GM23338 (cell line): Measurements from ENCODE around the gene GALNT13.

Experiments
- CREB1 ChIP-seq: fragments of 250-450 bp; sonication (Bioruptor Pico); IDR thresholded peaks from 2 replicates; pipeline ENCODE4 v1.5.0; 2020; ENCODE audit warnings: low read depth, mild to moderate bottlenecking, moderate library complexity
- CTCF ChIP-seq, 2 experiments: fragments of 200-600 bp in 1 of 2; sonication (generic) in 1 of 2; conservative IDR thresholded peaks; 2 replicates each; pipeline versions ENCODE4 v1.5.1 to v1.6.1; 2016 to 2017; ENCODE audit warnings: antibody characterized with exemption in 2 of 2, low read depth in 2 of 2, mild to moderate bottlenecking in 2 of 2, moderate library complexity in 1 of 2
- POLR2AphosphoS5 ChIP-seq: IDR thresholded peaks from 2 replicates; pipeline ENCODE4 v1.6.1; 2016; ENCODE audit warnings: antibody characterized with exemption, low read depth

- no peak for TF ChIP-seq CTCF (conservative IDR thresholded peaks at IDR 0.05; ENCODE audit: low read depth in 2 of 2)
- TF ChIP-seq CREB1 (CRISPR knock-in tag), result no peak
- no peak for TF ChIP-seq POLR2AphosphoS5
Measured at GRCh38 chr2:154466226-154466625, 594.5 kb downstream of the GALNT13 start.
